Keratinocyte (primary cell): ENCODE measurements around the gene CCNG2. TPM values are rescaled to one million over a fixed set of nuclear protein-coding genes. Genes with fewer than 3 reads are reported as not detected.

Experiments
- DNase-seq: peaks from one replicate; pipeline ENCODE4 v3.0.0-alpha.2; 2011; ENCODE audit warnings: low read depth, missing footprints, low spot score
- FAIRE-seq: peaks from 2 replicates; lab custom pipeline; 2011; peaks lifted over from hg19 to GRCh38; lab: Jason Lieb, UNC
- H2AFZ ChIP-seq: 2 replicates; pipeline ENCODE4 v1.6.0; 2012; ENCODE audit warnings: low read length, control low read depth, inconsistent platforms; ENCODE audit not compliant: control insufficient read depth
- H3K27ac ChIP-seq: 2 replicates; pipeline ENCODE4 v1.5.1; 2011; ENCODE audit warnings: low read length; ENCODE audit not compliant: control insufficient read depth, insufficient read depth
- H3K27me3 ChIP-seq: 3 replicates; pipeline ENCODE4 v1.6.0; 2011; ENCODE audit warnings: low read length; ENCODE audit not compliant: control insufficient read depth, insufficient read depth; ENCODE audit errors: extremely low read depth
- H3K36me3 ChIP-seq, 2 experiments: 2 replicates in 1 of 2; 3 replicates in 1 of 2; pipeline ENCODE4 v1.5.1; 2011; ENCODE audit warnings: low read length in 2 of 2, mild to moderate bottlenecking in 1 of 2; ENCODE audit not compliant: control insufficient read depth in 2 of 2, insufficient read depth in 2 of 2; ENCODE audit errors: extremely low read depth in 1 of 2
- H3K4me1 ChIP-seq: 3 replicates; pipeline ENCODE4 v1.5.1; 2011; ENCODE audit warnings: low read length; ENCODE audit not compliant: control insufficient read depth, insufficient read depth; ENCODE audit errors: extremely low read depth
- H3K4me2 ChIP-seq: 3 replicates; pipeline ENCODE4 v1.6.0; 2011; ENCODE audit warnings: low read depth, low read length; ENCODE audit not compliant: control insufficient read depth, insufficient read depth; ENCODE audit errors: extremely low read depth
- H3K4me3 ChIP-seq, 3 experiments: fragments of 200-600 bp in 1 of 3; sonication (generic) in 1 of 3; 2 replicates in 2 of 3; 3 replicates in 1 of 3; pipeline ENCODE4 v1.5.1; 2011 to 2016; ENCODE audit warnings: low read length in 3 of 3, mild to moderate bottlenecking in 3 of 3, control low read depth in 2 of 3, inconsistent platforms in 1 of 3, low read depth in 1 of 3, mixed read lengths in 1 of 3, mixed run types in 1 of 3, moderate library complexity in 1 of 3; ENCODE audit not compliant: control insufficient read depth in 2 of 3, insufficient read depth in 2 of 3; ENCODE audit errors: extremely low read depth in 1 of 3
- H3K79me2 ChIP-seq: 2 replicates; pipeline ENCODE4 v1.6.0; 2012; ENCODE audit warnings: low read length; ENCODE audit not compliant: control insufficient read depth, insufficient read depth
- H3K9ac ChIP-seq: 3 replicates; pipeline ENCODE4 v1.6.0; 2011; ENCODE audit warnings: low read length; ENCODE audit not compliant: control insufficient read depth, insufficient read depth; ENCODE audit errors: extremely low read depth
- H3K9me1 ChIP-seq: 3 replicates; pipeline ENCODE4 v1.6.0; 2011; ENCODE audit warnings: low read length; ENCODE audit not compliant: control insufficient read depth, insufficient read depth; ENCODE audit errors: extremely low read depth
- H3K9me3 ChIP-seq: 2 replicates; pipeline ENCODE4 v1.5.1; 2012; ENCODE audit warnings: low read depth, low read length; ENCODE audit not compliant: control insufficient read depth
- H4K20me1 ChIP-seq: 3 replicates; pipeline ENCODE4 v1.6.0; 2011; ENCODE audit warnings: low read length; ENCODE audit not compliant: control insufficient read depth, insufficient read depth; ENCODE audit errors: extremely low read depth
- EZH2 ChIP-seq: IDR thresholded peaks from one replicate; pipeline ENCODE4 v1.6.1; 2012; ENCODE audit warnings: inconsistent platforms, mild to moderate bottlenecking, low read length, moderate library complexity
- dilution Hi-C: fragments of 300-500 bp; cut with MboI; formaldehyde crosslinking; loops from one replicate; pipeline ENCODE4 v1.7.0; 2020; ENCODE audit warnings: low sequenced_read_pairs; ENCODE audit not compliant: extremely low pct_ligation_motif_present
- polyA plus RNA-seq, 5 experiments: library from polyadenylated mRNA; depleted of rRNA in 3 of 5; stranded (reverse) in 3 of 5; stranded (forward) in 1 of 5; unstranded in 1 of 5; fragments of >200 nt; gene quantifications; 1 replicate in 1 of 5; 2 replicates in 3 of 5; 3 replicates in 1 of 5; pipeline versions ENCODE4 v1.2.1 to v1.2.3, GENCODE V29; 2011 to 2012; ENCODE audit warnings: missing spikeins in 2 of 5, low read depth in 1 of 5, low replicate concordance in 1 of 5
- TF ChIP-seq, protein P1 (sequence below), 3 experiments: IDR thresholded peaks in 1 of 3; conservative IDR thresholded peaks in 1 of 3; optimal IDR thresholded peaks in 1 of 3; 2 replicates in 2 of 3; 3 replicates in 1 of 3; pipeline versions ENCODE3 to v1.5.1; 2011; ENCODE audit warnings: low read length in 3 of 3, mild to moderate bottlenecking in 3 of 3, moderate library complexity in 2 of 3, control low read depth in 1 of 3, inconsistent platforms in 1 of 3; ENCODE audit not compliant: insufficient read depth in 2 of 3; ENCODE audit errors: extremely low read depth in 1 of 3

CCNG2 gene
- polyA plus RNA-seq, 1 donor (not counting 4 experiments of a cell fraction or from before 2014, with no cell fraction given) = 96.9 TPM

DNA sequence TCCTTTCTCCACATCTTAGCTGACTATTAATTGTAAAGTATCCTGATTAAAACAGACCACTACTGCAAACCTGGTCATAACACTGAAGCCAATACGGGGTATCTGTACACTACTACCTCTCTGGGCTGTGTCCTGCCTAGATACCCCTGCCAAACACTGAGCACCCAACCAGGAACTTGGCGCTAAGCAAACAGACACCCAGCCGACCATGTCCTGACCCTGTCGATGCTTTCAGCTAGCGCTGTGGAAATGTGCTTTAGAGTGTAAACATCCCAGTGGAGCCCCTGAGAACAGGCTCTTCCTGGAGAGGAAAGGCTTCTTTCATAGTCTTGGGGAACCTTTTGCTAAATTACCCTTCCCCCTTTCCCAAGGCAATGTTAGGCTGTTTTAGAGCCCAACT is 52.9 kb downstream of the CCNG2 start:
- no peaks in the 10 kb centered on the region for H4K20me1 ChIP-seq

DNA sequence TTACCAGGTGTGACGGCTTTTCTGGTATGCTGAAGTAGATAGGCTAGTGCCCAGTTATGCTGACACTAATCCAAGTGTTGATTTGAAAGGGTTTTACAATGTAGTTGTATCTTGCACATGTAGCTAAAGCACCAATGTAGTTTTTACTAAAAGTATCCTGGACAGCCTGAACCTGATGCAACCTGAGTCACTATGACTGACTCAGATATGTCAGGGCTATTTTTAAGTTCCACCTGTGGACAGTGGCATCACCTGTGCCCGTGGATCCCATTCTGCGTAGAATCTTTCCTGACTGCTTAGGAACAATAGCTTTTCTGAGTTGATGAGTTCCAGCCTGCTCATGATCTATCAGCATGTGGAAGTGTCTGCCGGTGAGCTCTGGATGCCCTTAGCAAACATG is 58.1 kb downstream of the CCNG2 start:
- Histone ChIP-seq H3K27ac (no peak overlapping the region), H3K4me1 (no peaks in the 10 kb centered on the region), H4K20me1 (no peaks in the 10 kb centered on the region), H3K4me2 (no peak overlapping the region), H3K9ac (no peak overlapping the region), H3K9me1 (no peaks in the 10 kb centered on the region), H3K79me2 (no peaks in the 10 kb centered on the region), H3K36me3 (no peaks in the 10 kb centered on the region), H2AFZ (no peak overlapping the region), H3K9me3 (no peaks in the 10 kb centered on the region), H3K27me3 (no peaks in the 10 kb centered on the region), H3K4me3 (no peak overlapping the region)
- DNase-seq (no peak), FAIRE-seq (peak; percentile 32)
- dilution Hi-C loops = no loop called here
- no peak for TF ChIP-seq EZH2
- TF ChIP-seq, protein P1, sequence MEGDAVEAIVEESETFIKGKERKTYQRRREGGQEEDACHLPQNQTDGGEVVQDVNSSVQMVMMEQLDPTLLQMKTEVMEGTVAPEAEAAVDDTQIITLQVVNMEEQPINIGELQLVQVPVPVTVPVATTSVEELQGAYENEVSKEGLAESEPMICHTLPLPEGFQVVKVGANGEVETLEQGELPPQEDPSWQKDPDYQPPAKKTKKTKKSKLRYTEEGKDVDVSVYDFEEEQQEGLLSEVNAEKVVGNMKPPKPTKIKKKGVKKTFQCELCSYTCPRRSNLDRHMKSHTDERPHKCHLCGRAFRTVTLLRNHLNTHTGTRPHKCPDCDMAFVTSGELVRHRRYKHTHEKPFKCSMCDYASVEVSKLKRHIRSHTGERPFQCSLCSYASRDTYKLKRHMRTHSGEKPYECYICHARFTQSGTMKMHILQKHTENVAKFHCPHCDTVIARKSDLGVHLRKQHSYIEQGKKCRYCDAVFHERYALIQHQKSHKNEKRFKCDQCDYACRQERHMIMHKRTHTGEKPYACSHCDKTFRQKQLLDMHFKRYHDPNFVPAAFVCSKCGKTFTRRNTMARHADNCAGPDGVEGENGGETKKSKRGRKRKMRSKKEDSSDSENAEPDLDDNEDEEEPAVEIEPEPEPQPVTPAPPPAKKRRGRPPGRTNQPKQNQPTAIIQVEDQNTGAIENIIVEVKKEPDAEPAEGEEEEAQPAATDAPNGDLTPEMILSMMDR (optimal IDR thresholded peaks at IDR 0.05 in 1 of 3, IDR thresholded peaks at IDR 0.05 in 1 of 3, conservative IDR thresholded peaks at IDR 0.05 in 1 of 3; ENCODE audit: extremely low read depth in 1 of 3, insufficient read depth in 2 of 3, low read length in 3 of 3) = no peak

More for the DNA sequence above, 52.9 kb downstream of the CCNG2 start:
- H3K36me3 ChIP-seq = no peaks in the 10 kb centered on the region
- no peak overlapping the region for H2AFZ ChIP-seq
- dilution Hi-C loops = no loop called here
- H3K9ac ChIP-seq = no peak overlapping the region
- no peak overlapping the region for H3K27ac ChIP-seq
- no peaks in the 10 kb centered on the region for H3K4me1 ChIP-seq
- FAIRE-seq = no peak
- H3K27me3 ChIP-seq = no peaks in the 10 kb centered on the region
- H3K9me1 ChIP-seq = no peaks in the 10 kb centered on the region
- TF ChIP-seq, protein P1 (optimal IDR thresholded peaks at IDR 0.05 in 1 of 3, IDR thresholded peaks at IDR 0.05 in 1 of 3, conservative IDR thresholded peaks at IDR 0.05 in 1 of 3; ENCODE audit: extremely low read depth in 1 of 3, insufficient read depth in 2 of 3, low read length in 3 of 3) = no peak
- TF ChIP-seq EZH2 = no peak
- no peak overlapping the region for H3K4me3 ChIP-seq
- H3K4me2 ChIP-seq = no peak overlapping the region
- no peaks in the 10 kb centered on the region for H3K9me3 ChIP-seq
- DNase-seq = no peak
- no peaks in the 10 kb centered on the region for H3K79me2 ChIP-seq
